ENCODE measurements around the gene SIGLEC5.

DNA sequence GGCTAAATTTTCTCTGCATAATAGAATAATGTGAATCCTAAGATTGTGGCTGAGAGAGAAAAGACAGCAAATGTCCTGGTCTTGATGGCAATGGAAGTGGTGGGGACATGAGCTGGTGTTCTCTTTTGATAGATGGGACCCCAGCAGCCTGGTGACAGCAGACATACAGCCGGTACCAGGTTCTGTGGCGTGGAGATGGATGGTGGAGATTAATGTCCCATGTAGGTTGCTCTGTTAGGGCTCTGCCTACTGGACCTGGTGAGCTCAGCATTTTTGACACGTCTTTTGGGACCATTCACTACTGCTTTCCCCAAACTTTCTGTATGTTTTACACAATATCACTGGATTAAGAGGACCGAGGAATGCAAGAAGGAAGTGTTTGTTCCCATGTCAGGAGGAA lies 24.6 kb upstream of the SIGLEC5 start:
- TF ChIP-seq, protein P1, sequence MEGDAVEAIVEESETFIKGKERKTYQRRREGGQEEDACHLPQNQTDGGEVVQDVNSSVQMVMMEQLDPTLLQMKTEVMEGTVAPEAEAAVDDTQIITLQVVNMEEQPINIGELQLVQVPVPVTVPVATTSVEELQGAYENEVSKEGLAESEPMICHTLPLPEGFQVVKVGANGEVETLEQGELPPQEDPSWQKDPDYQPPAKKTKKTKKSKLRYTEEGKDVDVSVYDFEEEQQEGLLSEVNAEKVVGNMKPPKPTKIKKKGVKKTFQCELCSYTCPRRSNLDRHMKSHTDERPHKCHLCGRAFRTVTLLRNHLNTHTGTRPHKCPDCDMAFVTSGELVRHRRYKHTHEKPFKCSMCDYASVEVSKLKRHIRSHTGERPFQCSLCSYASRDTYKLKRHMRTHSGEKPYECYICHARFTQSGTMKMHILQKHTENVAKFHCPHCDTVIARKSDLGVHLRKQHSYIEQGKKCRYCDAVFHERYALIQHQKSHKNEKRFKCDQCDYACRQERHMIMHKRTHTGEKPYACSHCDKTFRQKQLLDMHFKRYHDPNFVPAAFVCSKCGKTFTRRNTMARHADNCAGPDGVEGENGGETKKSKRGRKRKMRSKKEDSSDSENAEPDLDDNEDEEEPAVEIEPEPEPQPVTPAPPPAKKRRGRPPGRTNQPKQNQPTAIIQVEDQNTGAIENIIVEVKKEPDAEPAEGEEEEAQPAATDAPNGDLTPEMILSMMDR (conservative IDR thresholded peaks at IDR 0.05; ENCODE audit: low read length), result peak; percentile 47
- TF ChIP-seq EZH2phosphoT487 (IDR thresholded peaks at IDR 0.05; ENCODE audit: borderline replicate concordance), result no peak

All from Loucy (cell line).